Muscle layer of duodenum (tissue), 2 donors: ENCODE results near the gene CNN2.

Experiments used
- H3K27ac ChIP-seq: one replicate; pipeline ENCODE4 v1.7.0; 2013; ENCODE audit warnings: mild to moderate bottlenecking, low read length
- H3K27me3 ChIP-seq: one replicate; pipeline ENCODE4 v1.7.0; 2013; ENCODE audit warnings: low read depth, mild to moderate bottlenecking, control low read depth, low read length
- H3K36me3 ChIP-seq, 2 donors: one replicate each; pipeline ENCODE4 v1.7.0; 2013; ENCODE audit warnings: low read length in 2 of 2, control low read depth in 1 of 2, mild to moderate bottlenecking in 1 of 2; ENCODE audit not compliant: insufficient read depth in 2 of 2, control insufficient read depth in 1 of 2
- H3K4me1 ChIP-seq, 2 donors: one replicate each; pipeline ENCODE4 v1.7.0; 2013; ENCODE audit warnings: low read length in 2 of 2, mild to moderate bottlenecking in 2 of 2, control low read depth in 1 of 2, moderate library complexity in 1 of 2; ENCODE audit not compliant: insufficient read depth in 2 of 2, control insufficient read depth in 1 of 2
- H3K4me3 ChIP-seq, 2 donors: one replicate each; pipeline ENCODE4 v1.7.0; 2013; ENCODE audit warnings: low read length in 2 of 2, low read depth in 1 of 2, mild to moderate bottlenecking in 1 of 2
- H3K9me3 ChIP-seq, 2 donors: one replicate each; pipeline ENCODE4 v1.7.0; 2013; ENCODE audit warnings: low read length in 2 of 2, control low read depth in 1 of 2, mild to moderate bottlenecking in 1 of 2; ENCODE audit not compliant: control insufficient read depth in 1 of 2
- donor health status: healthy.

The CNN2 gene

DNA sequence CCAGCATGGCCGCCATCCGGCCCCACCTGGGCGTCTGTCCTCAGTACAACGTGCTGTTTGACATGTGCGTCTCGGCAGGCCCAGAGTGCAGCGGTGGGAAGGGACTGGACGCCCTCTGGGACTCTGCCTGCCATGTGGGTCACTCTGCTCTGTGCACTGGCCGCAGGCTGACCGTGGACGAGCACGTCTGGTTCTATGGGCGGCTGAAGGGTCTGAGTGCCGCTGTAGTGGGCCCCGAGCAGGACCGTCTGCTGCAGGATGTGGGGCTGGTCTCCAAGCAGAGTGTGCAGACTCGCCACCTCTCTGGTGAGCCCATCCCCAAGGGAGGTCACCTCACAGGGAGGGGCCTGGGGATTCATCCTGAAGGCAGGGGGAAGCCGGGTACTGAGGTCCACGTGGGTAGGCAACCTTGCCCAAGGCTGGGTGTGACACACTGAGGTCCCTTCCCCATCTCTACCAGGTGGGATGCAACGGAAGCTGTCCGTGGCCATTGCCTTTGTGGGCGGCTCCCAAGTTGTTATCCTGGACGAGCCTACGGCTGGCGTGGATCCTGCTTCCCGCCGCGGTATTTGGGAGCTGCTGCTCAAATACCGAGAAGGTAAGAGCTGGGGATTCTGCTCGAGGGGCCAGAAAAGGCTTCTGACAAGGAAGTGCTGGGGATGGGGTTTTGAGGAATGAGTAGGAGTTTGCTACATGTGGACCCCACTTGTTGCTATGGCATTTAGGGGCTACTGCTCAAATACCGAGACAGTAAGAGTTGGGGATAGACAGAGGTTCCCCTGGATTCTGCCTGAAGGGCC lies 24.8 kb downstream of the CNN2 start:
- Histone ChIP-seq H3K27me3 (no peaks in the 10 kb centered on the region), H3K27ac (no peak overlapping the region), H3K9me3 (peaks cover 0 to 4% of the 10 kb centered on the region in 2 donors), H3K4me3 (no peak overlapping the region), H3K36me3 (peaks cover 0 to 10% of the 10 kb centered on the region in 2 donors), H3K4me1 (no peaks in the 10 kb centered on the region)

DNA sequence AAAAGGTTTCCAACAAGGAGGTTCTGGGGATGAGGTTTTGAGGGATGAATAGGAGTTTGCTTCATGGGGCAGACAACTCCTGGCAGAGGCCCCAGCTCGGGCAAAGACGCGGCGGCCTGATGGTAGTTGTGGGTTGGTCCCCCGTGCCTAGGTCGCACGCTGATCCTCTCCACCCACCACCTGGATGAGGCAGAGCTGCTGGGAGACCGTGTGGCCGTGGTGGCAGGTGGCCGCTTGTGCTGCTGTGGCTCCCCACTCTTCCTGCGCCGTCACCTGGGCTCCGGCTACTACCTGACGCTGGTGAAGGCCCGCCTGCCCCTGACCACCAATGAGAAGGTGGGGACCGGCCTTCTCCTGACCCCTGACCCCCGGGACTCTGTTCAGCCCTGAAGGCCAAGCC lies 25.4 kb downstream of the CNN2 start:
- H3K36me3 ChIP-seq = peaks cover 0 to 16% of the 10 kb centered on the region in 2 donors
- no peak overlapping the region for H3K27ac ChIP-seq
- no peak overlapping the region for H3K4me3 ChIP-seq
- peaks cover 2 to 10% of the 10 kb centered on the region in 2 donors for H3K9me3 ChIP-seq
- H3K27me3 ChIP-seq = no peaks in the 10 kb centered on the region
- H3K4me1 ChIP-seq = no peaks in the 10 kb centered on the region

DNA sequence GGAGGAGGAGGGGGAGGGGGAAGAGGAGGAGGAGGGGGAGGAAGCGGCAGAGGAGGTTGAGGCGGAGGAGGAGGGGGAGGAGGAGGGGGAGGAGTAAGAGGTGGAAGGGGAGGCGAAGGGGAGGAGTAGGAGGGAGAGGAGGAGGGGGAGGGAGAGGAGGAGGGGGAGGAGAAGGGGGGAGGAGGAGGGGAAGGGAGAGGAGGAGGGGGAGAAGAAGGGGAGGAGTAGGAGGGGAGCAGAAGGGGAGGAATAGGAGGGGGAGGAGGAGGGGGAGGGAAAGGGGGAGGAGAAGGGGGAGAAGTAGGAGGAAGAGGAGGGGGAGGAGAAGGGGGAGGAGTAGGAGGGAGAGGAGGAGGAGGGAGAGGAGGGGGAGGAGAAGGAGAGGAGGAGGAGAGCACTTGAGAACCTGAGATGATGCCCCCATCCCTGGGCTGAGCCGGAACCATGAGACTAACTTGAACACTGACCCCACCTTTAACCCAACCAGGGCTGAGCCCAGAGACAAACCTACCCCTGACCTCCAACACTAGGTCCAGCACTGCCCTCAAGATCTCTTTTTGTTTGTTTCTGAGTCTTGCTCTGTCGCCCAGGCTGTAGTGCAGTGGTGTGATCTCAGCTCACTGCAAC lies 26.1 kb downstream of the CNN2 start:
- H3K27ac ChIP-seq = no peak overlapping the region
- H3K27me3 ChIP-seq = no peaks in the 10 kb centered on the region
- H3K4me1 ChIP-seq = no peaks in the 10 kb centered on the region
- H3K9me3 ChIP-seq = peaks cover 7 to 16% of the 10 kb centered on the region in 2 donors
- peaks cover 0 to 23% of the 10 kb centered on the region in 2 donors for H3K36me3 ChIP-seq
- H3K4me3 ChIP-seq = no peak overlapping the region

DNA sequence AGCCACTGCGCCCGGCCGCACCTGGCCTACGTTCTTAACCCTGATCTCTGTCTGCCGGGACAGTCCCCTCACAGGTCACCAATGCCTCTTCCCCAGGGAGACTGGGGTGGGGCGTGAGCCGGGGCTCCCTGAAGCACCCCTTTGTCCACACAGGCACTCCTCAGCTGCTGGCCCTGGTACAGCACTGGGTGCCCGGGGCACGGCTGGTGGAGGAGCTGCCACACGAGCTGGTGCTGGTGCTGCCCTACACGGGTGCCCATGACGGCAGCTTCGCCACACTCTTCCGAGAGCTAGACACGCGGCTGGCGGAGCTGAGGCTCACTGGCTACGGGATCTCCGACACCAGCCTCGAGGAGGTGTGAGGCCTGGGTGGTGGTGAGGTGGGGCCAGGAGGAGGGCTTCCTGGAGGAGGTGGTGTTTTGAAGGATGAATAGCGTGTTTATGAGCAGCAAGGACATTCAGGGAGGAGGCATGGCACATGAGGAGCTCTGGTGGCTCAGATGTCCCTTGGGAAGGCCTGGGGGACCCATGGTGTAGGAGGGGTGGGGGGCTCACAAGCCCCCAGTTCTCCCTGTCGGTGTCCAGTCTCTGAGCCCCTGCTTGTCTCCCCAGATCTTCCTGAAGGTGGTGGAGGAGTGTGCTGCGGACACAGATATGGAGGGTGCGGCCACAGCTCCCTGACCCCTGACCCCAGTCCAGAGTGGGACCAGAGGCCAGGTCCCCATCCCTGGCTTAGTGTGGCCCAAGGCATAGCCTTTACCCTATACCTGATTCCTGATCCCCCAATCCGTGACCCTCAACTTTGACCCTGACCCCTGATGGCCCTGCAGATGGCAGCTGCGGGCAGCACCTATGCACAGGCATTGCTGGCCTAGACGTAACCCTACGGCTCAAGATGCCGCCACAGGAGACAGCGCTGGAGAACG lies 27.0 kb downstream of the CNN2 start:
- no peak overlapping the region for H3K27ac ChIP-seq
- H3K27me3 ChIP-seq = no peaks in the 10 kb centered on the region
- H3K36me3 ChIP-seq = peaks cover 0 to 30% of the 10 kb centered on the region in 2 donors
- no peaks in the 10 kb centered on the region for H3K4me1 ChIP-seq
- peaks cover 15 to 26% of the 10 kb centered on the region in 2 donors for H3K9me3 ChIP-seq
- no peak overlapping the region for H3K4me3 ChIP-seq

DNA sequence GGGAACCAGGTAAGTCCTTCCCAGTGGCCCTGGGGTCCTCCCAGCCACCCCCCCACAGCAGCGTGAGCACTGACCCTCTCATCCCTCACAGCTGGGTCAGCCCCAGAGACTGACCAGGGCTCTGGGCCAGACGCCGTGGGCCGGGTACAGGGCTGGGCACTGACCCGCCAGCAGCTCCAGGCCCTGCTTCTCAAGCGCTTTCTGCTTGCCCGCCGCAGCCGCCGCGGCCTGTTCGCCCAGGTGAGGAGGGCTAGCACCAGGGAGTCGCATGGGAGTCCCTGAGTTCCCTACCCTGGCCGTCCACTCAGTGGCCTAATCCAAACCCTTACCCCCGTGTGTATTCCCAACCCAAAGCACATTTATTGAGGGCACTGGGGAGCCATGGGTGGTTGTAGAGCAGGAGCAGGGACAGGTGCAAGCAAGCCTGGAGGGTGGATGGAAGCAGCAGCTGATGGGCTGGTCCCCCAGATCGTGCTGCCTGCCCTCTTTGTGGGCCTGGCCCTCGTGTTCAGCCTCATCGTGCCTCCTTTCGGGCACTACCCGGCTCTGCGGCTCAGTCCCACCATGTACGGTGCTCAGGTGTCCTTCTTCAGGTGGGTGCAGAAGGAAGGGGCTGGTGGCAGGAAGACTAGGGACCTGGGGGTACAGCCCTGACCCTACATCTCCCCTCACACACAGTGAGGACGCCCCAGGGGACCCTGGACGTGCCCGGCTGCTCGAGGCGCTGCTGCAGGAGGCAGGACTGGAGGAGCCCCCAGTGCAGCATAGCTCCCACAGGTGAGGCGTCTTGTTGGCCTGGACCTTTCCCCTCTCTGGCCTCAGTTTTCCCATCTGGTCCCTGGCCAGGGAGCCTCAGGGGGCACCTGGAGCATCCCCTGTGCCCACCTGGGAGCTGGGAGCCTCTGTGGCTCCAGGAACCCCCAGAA lies 28.0 kb downstream of the CNN2 start:
- peaks cover 0 to 33% of the 10 kb centered on the region in 2 donors for H3K36me3 ChIP-seq
- H3K4me1 ChIP-seq = no peaks in the 10 kb centered on the region
- H3K4me3 ChIP-seq = no peak overlapping the region
- H3K27ac ChIP-seq = no peak overlapping the region
- H3K27me3 ChIP-seq = no peaks in the 10 kb centered on the region
- H3K9me3 ChIP-seq = peaks cover 18 to 32% of the 10 kb centered on the region in 2 donors

DNA sequence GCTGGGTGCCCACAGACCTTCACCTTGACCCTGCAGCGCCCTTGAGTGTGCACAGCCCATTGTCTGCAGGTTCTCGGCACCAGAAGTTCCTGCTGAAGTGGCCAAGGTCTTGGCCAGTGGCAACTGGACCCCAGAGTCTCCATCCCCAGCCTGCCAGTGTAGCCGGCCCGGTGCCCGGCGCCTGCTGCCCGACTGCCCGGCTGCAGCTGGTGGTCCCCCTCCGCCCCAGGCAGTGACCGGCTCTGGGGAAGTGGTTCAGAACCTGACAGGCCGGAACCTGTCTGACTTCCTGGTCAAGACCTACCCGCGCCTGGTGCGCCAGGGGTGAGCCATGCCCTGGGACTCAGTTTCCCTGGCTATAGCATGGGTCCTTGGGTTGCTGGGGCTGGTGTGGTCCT lies 28.6 kb downstream of the CNN2 start:
- peaks cover 18 to 35% of the 10 kb centered on the region in 2 donors for H3K9me3 ChIP-seq

DNA sequence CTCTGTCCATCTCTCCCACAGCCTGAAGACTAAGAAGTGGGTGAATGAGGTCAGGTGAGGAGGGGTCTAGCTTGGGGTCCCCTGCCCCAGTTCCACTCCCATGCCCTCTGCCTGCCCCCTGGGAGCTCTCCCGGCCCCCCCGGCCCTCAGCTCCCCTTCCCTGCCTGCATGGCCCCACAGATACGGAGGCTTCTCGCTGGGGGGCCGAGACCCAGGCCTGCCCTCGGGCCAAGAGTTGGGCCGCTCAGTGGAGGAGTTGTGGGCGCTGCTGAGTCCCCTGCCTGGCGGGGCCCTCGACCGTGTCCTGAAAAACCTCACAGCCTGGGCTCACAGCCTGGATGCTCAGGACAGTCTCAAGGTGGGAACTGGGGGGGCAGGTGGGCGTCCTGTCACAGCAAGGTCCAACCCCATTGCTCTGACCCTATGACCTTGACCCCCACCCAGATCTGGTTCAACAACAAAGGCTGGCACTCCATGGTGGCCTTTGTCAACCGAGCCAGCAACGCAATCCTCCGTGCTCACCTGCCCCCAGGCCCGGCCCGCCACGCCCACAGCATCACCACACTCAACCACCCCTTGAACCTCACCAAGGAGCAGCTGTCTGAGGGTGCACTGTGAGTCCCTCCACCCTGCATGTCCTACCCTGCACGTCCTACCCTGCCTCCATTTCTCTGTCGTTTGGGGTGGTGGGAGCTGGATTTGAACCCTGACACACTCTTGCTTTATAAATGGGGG lies 29.6 kb downstream of the CNN2 start:
- H3K4me3 ChIP-seq = peak overlapping the region in 1 of 2 donors; percentile 47
- H3K27ac ChIP-seq = no peak overlapping the region
- no peaks in the 10 kb centered on the region for H3K4me1 ChIP-seq
- H3K36me3 ChIP-seq = peaks cover 0 to 33% of the 10 kb centered on the region in 2 donors
- peaks cover 18 to 35% of the 10 kb centered on the region in 2 donors for H3K9me3 ChIP-seq
- H3K27me3 ChIP-seq = no peaks in the 10 kb centered on the region

More for the DNA sequence above, 28.6 kb downstream of the CNN2 start:
- no peak overlapping the region for H3K4me3 ChIP-seq
- H3K27me3 ChIP-seq = no peaks in the 10 kb centered on the region
- H3K36me3 ChIP-seq = peaks cover 0 to 33% of the 10 kb centered on the region in 2 donors
- no peak overlapping the region for H3K27ac ChIP-seq
- H3K4me1 ChIP-seq = no peaks in the 10 kb centered on the region

DNA sequence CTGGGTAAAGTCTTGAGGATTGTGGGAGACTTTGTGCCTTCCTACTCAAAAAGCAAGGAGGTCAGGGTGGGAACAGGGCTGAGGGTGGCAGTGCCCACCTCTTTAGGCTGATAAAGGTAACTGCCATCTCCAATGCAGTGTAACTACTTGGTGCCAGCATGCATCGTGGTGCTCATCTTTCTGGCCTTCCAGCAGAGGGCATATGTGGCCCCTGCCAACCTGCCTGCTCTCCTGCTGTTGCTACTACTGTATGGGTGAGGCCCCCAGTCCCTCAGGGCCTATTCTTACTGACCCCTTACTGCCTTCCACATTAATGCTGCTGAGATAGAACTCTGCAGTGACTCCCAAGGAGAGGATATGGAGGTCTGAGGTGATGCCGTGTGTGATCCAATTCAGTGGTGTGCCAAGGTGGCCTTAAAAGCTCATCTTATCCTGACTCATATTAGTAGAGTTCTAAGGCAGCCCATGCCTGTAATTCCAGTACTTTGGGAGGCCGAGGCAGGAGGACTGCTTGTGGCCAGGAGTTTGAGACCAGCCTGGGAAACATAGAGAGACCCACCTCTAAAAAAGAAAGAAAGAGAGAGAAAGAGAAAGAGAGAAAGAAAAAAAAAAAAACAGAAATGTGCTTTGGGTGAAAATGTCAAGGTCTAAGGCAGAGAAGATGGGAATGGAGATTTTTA lies 30.9 kb downstream of the CNN2 start:
- H3K36me3 ChIP-seq = peaks cover 0 to 33% of the 10 kb centered on the region in 2 donors
- H3K4me3 ChIP-seq = peak overlapping the region in 1 of 2 donors; percentile 47
- peaks cover 18 to 35% of the 10 kb centered on the region in 2 donors for H3K9me3 ChIP-seq
- H3K27ac ChIP-seq = no peak overlapping the region
- H3K27me3 ChIP-seq = no peaks in the 10 kb centered on the region
- no peaks in the 10 kb centered on the region for H3K4me1 ChIP-seq

DNA sequence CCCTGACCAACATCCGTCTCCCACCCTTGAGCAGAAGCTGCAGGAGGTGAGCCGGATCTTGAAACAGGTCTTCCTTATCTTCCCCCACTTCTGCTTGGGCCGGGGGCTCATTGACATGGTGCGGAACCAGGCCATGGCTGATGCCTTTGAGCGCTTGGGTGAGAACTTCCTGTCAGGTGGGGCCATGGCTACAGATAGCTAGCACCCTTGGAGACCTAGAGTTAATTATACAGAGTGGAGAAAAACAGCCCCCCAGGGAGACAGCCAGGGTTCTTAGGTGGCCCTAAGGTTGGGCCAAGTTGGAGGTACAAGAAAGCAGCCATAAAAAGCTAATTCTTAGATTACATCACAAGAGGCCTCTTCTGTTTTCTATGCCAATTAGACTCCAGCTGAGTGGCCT lies 31.7 kb downstream of the CNN2 start:
- Histone ChIP-seq H3K27me3 (no peaks in the 10 kb centered on the region), H3K9me3 (peaks cover 18 to 35% of the 10 kb centered on the region in 2 donors), H3K36me3 (peaks cover 0 to 33% of the 10 kb centered on the region in 2 donors), H3K4me1 (no peaks in the 10 kb centered on the region), H3K27ac (no peak overlapping the region), H3K4me3 (peak overlapping the region in 1 of 2 donors; percentile 47)
